Measurements from ENCODE around the gene ZDHHC19.
"Not testable (repeated sequence)": the region's sequence is repeated elsewhere in the genome, so short reads cannot be mapped to it uniquely, and the experiment has no call there.

Gene ZDHHC19

GRCh38 chr3:196214783-196215441 lies 3.7 kb upstream of the ZDHHC19 start:
- H3K79me2 ChIP-seq (ENCODE audit: insufficient read depth, low read length), result no peaks in the 10 kb centered on the region
- H3K27me3 ChIP-seq (ENCODE audit: insufficient read depth, low read length, poor library complexity), result no peaks in the 10 kb centered on the region
- H3K4me3 ChIP-seq (ENCODE audit: low read depth in 1 of 2, low read length in 2 of 2), result no peak overlapping the region
- H3K9me3 ChIP-seq (ENCODE audit: insufficient read depth, low read length, severe bottlenecking), result no peaks in the 10 kb centered on the region
- H3K4me2 ChIP-seq (ENCODE audit: insufficient read depth, low read length), result no peak overlapping the region
- H3K4me1 ChIP-seq (ENCODE audit: insufficient read depth, low read length), result peaks cover 25% of the 10 kb centered on the region
- ATAC-seq (ENCODE audit: insufficient read depth, low read depth), result no peak
- H3K27ac ChIP-seq (ENCODE audit: low read length), result no peak overlapping the region
- no peaks in the 10 kb centered on the region for H4K20me1 ChIP-seq (ENCODE audit: insufficient read depth, low read length)
- H3K36me3 ChIP-seq (ENCODE audit: insufficient read depth, low read length), result no peaks in the 10 kb centered on the region
- TF ChIP-seq, protein P1, sequence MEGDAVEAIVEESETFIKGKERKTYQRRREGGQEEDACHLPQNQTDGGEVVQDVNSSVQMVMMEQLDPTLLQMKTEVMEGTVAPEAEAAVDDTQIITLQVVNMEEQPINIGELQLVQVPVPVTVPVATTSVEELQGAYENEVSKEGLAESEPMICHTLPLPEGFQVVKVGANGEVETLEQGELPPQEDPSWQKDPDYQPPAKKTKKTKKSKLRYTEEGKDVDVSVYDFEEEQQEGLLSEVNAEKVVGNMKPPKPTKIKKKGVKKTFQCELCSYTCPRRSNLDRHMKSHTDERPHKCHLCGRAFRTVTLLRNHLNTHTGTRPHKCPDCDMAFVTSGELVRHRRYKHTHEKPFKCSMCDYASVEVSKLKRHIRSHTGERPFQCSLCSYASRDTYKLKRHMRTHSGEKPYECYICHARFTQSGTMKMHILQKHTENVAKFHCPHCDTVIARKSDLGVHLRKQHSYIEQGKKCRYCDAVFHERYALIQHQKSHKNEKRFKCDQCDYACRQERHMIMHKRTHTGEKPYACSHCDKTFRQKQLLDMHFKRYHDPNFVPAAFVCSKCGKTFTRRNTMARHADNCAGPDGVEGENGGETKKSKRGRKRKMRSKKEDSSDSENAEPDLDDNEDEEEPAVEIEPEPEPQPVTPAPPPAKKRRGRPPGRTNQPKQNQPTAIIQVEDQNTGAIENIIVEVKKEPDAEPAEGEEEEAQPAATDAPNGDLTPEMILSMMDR (IDR thresholded peaks at IDR 0.05; ENCODE audit: borderline replicate concordance, extremely low read depth, low read length, poor library complexity, severe bottlenecking), result no peak
- TF ChIP-seq EZH2 (IDR thresholded peaks at IDR 0.05; ENCODE audit: borderline replicate concordance, low read depth, low read length, severe bottlenecking), result no peak
- DNase-seq, result no peak
- no peak overlapping the region for H2AFZ ChIP-seq (ENCODE audit: low read depth, low read length)
- no peak overlapping the region for H3K9ac ChIP-seq (ENCODE audit: low read depth, low read length)

DNA sequence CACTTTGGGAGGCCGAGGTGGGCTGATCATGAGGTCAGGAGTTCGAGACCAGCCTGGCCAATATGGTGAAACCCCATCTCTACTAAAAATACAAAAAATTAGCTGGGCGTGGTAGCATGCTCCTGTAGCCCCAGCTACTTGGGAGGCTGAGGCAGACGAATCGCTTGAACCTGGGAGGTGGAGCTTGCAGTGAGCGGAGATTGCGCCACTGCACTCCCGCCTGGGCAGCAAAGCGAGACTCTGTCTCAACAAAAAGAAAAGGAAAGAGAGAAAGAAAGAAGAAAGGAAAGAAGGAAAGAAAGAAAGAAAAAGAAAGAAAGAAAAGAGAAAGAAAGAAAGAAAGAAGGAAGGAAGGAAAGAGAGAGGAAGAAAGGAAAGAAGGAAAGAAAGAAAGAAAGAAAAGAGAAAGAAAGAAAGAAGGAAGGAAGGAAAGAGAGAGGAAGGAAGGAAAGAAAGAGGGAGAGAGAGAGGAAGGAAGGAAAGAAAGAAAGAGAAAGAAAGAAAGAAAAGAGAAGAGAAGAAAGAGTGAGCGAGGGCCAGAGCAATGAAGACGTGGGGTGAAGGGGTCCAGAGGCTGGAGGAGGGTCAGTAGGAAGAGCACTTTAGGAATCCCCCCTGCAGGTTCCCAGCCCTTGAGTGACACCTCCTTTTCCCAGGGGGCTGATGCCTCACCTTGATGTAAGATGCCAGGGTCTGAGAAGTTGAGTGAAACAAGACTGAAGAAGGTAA lies 1.1 kb downstream of the ZDHHC19 start:
- not testable (repeated sequence) for H3K27me3 ChIP-seq (ENCODE audit: insufficient read depth, low read length, poor library complexity); H3K27ac ChIP-seq (ENCODE audit: low read length); H3K4me3 ChIP-seq (ENCODE audit: low read depth in 1 of 2, low read length in 2 of 2); H4K20me1 ChIP-seq (ENCODE audit: insufficient read depth, low read length); H3K79me2 ChIP-seq (ENCODE audit: insufficient read depth, low read length); DNase-seq; ATAC-seq (ENCODE audit: insufficient read depth, low read depth); H3K36me3 ChIP-seq (ENCODE audit: insufficient read depth, low read length); H3K4me2 ChIP-seq (ENCODE audit: insufficient read depth, low read length); H3K4me1 ChIP-seq (ENCODE audit: insufficient read depth, low read length); H2AFZ ChIP-seq (ENCODE audit: low read depth, low read length); H3K9me3 ChIP-seq (ENCODE audit: insufficient read depth, low read length, severe bottlenecking); H3K9ac ChIP-seq (ENCODE audit: low read depth, low read length)

DNA sequence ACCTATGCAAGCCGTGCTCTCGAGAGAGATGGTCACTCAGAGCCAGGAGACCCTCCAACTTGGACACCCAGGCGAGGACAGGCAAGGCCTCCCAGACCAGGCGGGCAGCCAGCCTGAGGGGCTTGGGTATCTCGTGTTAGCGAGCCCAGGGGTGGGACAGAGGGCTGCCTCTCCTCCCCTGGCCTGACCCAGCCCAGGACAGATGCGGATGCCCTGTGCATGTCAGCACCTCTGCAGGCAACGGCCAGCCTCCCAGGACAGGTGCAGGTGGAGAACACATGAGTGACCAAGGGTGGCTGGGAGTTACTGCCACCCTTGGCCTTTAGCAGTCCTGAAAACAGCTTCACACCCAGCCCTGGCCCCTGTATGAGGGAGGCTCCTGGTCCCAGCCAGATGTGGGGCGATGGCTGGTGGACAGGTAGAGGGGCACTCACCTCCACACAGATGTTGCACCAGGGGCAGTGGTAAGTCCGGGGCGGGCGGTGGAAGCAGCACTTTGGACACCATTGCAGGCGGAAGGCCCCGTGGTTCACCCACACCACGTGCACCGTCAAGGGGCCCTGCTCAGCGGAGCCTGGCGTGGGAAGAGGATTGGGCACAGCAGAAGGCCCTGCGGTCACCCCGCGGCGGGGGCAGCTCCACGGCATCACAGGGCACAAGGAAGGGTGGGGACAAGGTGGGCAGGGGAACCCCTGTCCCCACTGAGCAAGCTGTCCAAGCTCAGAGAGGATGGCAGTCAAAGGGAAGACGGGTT lies 2.1 kb downstream of the ZDHHC19 start:
- Histone ChIP-seq H4K20me1 (ENCODE audit: insufficient read depth, low read length) (no peaks in the 10 kb centered on the region), H3K9ac (ENCODE audit: low read depth, low read length) (no peak overlapping the region), H3K27me3 (ENCODE audit: insufficient read depth, low read length, poor library complexity) (no peaks in the 10 kb centered on the region), H3K4me2 (ENCODE audit: insufficient read depth, low read length) (no peak overlapping the region), H3K4me3 (ENCODE audit: low read depth in 1 of 2, low read length in 2 of 2) (no peak overlapping the region), H3K36me3 (ENCODE audit: insufficient read depth, low read length) (no peaks in the 10 kb centered on the region), H3K4me1 (ENCODE audit: insufficient read depth, low read length) (no peaks in the 10 kb centered on the region), H3K27ac (ENCODE audit: low read length) (no peak overlapping the region), H2AFZ (ENCODE audit: low read depth, low read length) (no peak overlapping the region), H3K79me2 (ENCODE audit: insufficient read depth, low read length) (no peaks in the 10 kb centered on the region), H3K9me3 (ENCODE audit: insufficient read depth, low read length, severe bottlenecking) (no peaks in the 10 kb centered on the region)
- no peak for ATAC-seq (ENCODE audit: insufficient read depth, low read depth)
- DNase-seq, result no peak
- no peak for TF ChIP-seq EZH2 (IDR thresholded peaks at IDR 0.05; ENCODE audit: borderline replicate concordance, low read depth, low read length, severe bottlenecking)

DNA sequence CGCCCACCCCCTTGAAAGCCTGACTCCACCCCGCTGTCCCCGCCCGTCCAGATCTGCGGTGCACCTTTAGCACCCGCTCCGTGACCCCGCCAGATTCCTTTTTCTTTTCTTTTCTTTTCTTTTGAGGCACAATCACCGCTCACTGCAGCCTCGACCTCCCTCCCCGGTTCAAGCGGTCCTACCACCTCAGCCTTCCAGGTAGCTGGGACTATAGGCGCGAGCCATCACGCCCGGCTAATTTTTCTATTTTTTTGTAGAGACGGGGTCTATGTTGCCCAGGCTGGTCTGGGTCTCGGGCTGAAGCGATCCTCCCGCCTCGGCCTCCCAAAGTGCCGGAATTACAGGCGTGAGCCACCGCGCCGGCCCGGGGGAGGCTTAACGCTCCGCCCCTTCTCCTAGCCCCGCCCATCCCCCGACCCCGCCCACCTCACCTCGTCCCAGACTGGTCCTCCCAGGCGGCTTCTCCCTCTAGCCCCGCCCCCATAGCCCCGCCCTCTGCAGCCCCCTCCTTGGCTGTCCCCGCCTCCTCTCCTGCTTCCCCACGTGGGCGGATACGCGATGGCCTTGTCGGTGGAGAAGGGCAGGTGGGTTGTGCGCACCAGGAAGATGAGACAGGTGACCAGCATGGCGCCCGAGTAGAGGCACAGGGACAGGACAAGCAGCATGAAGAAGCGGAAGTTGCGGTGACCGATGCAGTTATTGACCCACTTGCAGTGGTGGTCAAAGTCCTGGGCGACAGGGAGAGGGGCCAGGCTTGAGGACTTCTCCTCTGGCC lies 3.2 kb downstream of the ZDHHC19 start:
- ATAC-seq (ENCODE audit: insufficient read depth, low read depth), result 0 out of 3 replicates have a peak, but pooled peaks have one; percentile 42
- TF ChIP-seq, protein P1 (IDR thresholded peaks at IDR 0.05; ENCODE audit: borderline replicate concordance, extremely low read depth, low read length, poor library complexity, severe bottlenecking), result no peak
- TF ChIP-seq EZH2 (IDR thresholded peaks at IDR 0.05; ENCODE audit: borderline replicate concordance, low read depth, low read length, severe bottlenecking), result no peak
- Histone ChIP-seq H3K4me2 (ENCODE audit: insufficient read depth, low read length) (no peak overlapping the region), H3K27ac (ENCODE audit: low read length) (no peak overlapping the region), H3K9ac (ENCODE audit: low read depth, low read length) (no peak overlapping the region), H3K36me3 (ENCODE audit: insufficient read depth, low read length) (no peaks in the 10 kb centered on the region), H3K4me1 (ENCODE audit: insufficient read depth, low read length) (no peaks in the 10 kb centered on the region), H3K27me3 (ENCODE audit: insufficient read depth, low read length, poor library complexity) (no peaks in the 10 kb centered on the region), H3K79me2 (ENCODE audit: insufficient read depth, low read length) (no peaks in the 10 kb centered on the region), H2AFZ (ENCODE audit: low read depth, low read length) (no peak overlapping the region), H4K20me1 (ENCODE audit: insufficient read depth, low read length) (no peaks in the 10 kb centered on the region), H3K9me3 (ENCODE audit: insufficient read depth, low read length, severe bottlenecking) (no peaks in the 10 kb centered on the region), H3K4me3 (ENCODE audit: low read depth in 1 of 2, low read length in 2 of 2) (no peak overlapping the region)
- peak; percentile 34 for DNase-seq

Data from DND-41 (cell line).